ENCODE data around the gene SLC25A13.

The SLC25A13 gene

GRCh38 chr7:96243241-96243640 is 78.7 kb downstream of the SLC25A13 start:
- FAIRE-seq (no peak), DNase-seq (ENCODE audit: insufficient read length, low spot score) (no peak)
- TF ChIP-seq, protein P1, sequence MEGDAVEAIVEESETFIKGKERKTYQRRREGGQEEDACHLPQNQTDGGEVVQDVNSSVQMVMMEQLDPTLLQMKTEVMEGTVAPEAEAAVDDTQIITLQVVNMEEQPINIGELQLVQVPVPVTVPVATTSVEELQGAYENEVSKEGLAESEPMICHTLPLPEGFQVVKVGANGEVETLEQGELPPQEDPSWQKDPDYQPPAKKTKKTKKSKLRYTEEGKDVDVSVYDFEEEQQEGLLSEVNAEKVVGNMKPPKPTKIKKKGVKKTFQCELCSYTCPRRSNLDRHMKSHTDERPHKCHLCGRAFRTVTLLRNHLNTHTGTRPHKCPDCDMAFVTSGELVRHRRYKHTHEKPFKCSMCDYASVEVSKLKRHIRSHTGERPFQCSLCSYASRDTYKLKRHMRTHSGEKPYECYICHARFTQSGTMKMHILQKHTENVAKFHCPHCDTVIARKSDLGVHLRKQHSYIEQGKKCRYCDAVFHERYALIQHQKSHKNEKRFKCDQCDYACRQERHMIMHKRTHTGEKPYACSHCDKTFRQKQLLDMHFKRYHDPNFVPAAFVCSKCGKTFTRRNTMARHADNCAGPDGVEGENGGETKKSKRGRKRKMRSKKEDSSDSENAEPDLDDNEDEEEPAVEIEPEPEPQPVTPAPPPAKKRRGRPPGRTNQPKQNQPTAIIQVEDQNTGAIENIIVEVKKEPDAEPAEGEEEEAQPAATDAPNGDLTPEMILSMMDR (IDR thresholded peaks at IDR 0.05; ENCODE audit: insufficient read depth, missing control alignments) = no peak

DNA sequence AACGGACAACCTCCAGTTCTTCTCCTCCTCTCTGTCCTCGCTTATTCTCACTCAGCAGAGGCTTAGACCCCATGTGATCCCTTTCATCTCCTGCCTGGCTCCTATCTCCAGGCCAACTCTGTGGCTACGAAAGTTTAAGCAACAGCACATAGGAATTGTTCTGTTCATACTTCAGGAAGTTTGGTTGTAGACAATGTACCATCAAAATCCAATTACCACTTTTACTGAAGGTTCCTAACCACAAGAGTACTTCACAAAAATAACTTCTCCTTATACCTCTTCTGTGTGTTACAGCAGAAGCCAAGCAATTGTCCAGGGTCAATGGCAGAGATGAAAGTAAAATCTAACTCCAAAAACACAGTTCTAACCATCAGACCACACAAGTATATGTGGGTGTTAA is 80.0 kb downstream of the SLC25A13 start:
- TF ChIP-seq, protein P1 (IDR thresholded peaks at IDR 0.05; ENCODE audit: insufficient read depth, missing control alignments) = no peak
- no peak for FAIRE-seq
- no peak for DNase-seq (ENCODE audit: insufficient read length, low spot score)

- FAIRE-seq (no peak), DNase-seq (ENCODE audit: insufficient read length, low spot score) (no peak)
- TF ChIP-seq, protein P1 (IDR thresholded peaks at IDR 0.05; ENCODE audit: insufficient read depth, missing control alignments) = no peak
Observed at GRCh38 chr7:96238976-96239766, 82.7 kb downstream of the SLC25A13 start.

DNA sequence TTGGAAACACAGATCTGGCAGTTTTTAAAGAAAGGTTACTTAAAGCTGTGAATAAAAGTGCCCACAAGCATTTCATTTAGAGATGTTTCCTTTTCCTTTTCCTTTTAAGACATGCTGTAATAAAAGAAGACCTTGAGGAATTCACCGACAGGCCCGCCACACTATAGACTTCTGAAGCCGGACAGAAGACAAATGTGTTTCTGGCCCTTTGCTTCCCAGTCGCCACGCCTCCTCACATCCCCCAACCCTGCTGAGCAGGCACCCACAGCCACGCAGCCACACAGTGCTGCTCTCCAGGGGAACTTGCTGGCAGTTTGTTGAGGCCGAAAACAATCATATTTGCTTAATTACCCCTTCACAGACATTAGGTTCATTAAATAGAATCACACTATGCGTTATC is 83.4 kb downstream of the SLC25A13 start:
- FAIRE-seq = no peak
- DNase-seq (ENCODE audit: insufficient read length, low spot score) = no peak
- TF ChIP-seq, protein P1 (IDR thresholded peaks at IDR 0.05; ENCODE audit: insufficient read depth, missing control alignments) = no peak

GRCh38 chr7:96237040-96237439 is 84.9 kb downstream of the SLC25A13 start:
- TF ChIP-seq, protein P1 (IDR thresholded peaks at IDR 0.05; ENCODE audit: insufficient read depth, missing control alignments) = no peak
- FAIRE-seq = no peak

GRCh38 chr7:96236198-96237039 is 85.5 kb downstream of the SLC25A13 start:
- TF ChIP-seq, protein P1 (IDR thresholded peaks at IDR 0.05; ENCODE audit: insufficient read depth, missing control alignments) = no peak
- no peak for FAIRE-seq
- no peak for DNase-seq (ENCODE audit: insufficient read length, low spot score)

More at GRCh38 chr7:96237040-96237439, 84.9 kb downstream of the SLC25A13 start:
- no peak for DNase-seq (ENCODE audit: insufficient read length, low spot score)

Measured in D721Med (cell line).